GM12892 (cell line): ENCODE measurements around the gene ADPRH.

Source experiments
- POLR2A ChIP-seq: IDR thresholded peaks from 2 replicates; pipeline ENCODE4 v1.6.1; 2011; ENCODE audit warnings: low read depth, low read length, control low read depth
- POLR2AphosphoS5 ChIP-seq: IDR thresholded peaks from 2 replicates; pipeline ENCODE4 v1.6.1; 2011; ENCODE audit warnings: low read depth, low read length, control low read depth
- TAF1 ChIP-seq: IDR thresholded peaks from 2 replicates; pipeline ENCODE4 v1.6.1; 2011; ENCODE audit warnings: low read depth, mild to moderate bottlenecking, control low read depth, low read length, borderline replicate concordance

- TF ChIP-seq POLR2A (no peak), TAF1 (no peak), POLR2AphosphoS5 (no peak)
These were observed 36.1 kb upstream of the ADPRH start for GRCh38 chr3:119543147-119543546.
